DND-41 (cell line): ENCODE measurements around the gene CTIF.

Experiments
- EZH2 ChIP-seq: IDR thresholded peaks from 3 replicates; pipeline ENCODE4 v1.6.1; 2012; ENCODE audit warnings: borderline replicate concordance, low read depth, mild to moderate bottlenecking, moderate library complexity, low read length, inconsistent platforms; ENCODE audit not compliant: severe bottlenecking
- TF ChIP-seq, protein P1 (sequence below): IDR thresholded peaks from 2 replicates; pipeline ENCODE4 v1.5.1; 2012; ENCODE audit warnings: borderline replicate concordance, low read length, moderate library complexity, mild to moderate bottlenecking; ENCODE audit not compliant: poor library complexity, severe bottlenecking; ENCODE audit errors: extremely low read depth

DNA sequence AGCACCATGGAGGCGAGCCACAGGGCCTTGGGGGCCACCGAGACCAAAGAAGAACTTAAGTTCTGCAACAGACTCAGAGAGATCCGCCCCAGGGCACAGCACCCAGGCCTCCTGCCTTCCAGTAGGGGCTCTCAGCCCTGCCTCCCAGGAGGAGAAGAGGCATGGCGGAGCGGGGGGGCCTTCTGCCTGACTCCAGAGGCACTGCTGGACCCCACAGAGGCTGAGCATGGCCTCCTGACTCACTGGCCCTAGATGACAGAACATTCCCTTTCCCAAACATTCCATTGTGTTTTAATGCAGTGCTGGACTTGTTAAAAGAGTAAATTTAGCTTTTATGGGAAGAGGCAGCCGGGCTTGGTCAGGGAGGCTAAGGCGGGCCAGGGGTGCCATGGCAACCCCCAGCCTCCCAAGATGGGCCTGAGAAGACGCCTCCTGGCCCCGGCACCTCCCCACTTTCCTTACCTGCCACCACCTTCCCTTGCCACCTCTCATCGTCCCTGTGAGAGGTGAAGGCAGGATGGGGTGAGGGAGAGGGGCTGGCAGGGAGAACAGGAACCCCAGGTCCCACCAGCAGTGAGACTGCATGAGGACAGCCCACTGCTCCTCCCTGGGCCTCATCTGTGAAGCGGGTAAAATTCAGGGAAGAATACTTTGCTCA lies 346.6 kb downstream of the CTIF start:
- TF ChIP-seq, protein P1, sequence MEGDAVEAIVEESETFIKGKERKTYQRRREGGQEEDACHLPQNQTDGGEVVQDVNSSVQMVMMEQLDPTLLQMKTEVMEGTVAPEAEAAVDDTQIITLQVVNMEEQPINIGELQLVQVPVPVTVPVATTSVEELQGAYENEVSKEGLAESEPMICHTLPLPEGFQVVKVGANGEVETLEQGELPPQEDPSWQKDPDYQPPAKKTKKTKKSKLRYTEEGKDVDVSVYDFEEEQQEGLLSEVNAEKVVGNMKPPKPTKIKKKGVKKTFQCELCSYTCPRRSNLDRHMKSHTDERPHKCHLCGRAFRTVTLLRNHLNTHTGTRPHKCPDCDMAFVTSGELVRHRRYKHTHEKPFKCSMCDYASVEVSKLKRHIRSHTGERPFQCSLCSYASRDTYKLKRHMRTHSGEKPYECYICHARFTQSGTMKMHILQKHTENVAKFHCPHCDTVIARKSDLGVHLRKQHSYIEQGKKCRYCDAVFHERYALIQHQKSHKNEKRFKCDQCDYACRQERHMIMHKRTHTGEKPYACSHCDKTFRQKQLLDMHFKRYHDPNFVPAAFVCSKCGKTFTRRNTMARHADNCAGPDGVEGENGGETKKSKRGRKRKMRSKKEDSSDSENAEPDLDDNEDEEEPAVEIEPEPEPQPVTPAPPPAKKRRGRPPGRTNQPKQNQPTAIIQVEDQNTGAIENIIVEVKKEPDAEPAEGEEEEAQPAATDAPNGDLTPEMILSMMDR: no peak
- TF ChIP-seq EZH2: no peak
